Osteoblast (primary cell): Measurements from ENCODE around the gene ISCA1. TPM values are rescaled to one million over a fixed set of nuclear protein-coding genes. Genes with fewer than 3 reads are reported as not detected.

ENCODE experiments used
- DNase-seq: peaks from one replicate; pipeline ENCODE4 v3.0.0; 2011; ENCODE audit warnings: low spot score, mixed read lengths; ENCODE audit not compliant: insufficient read length; ENCODE audit errors: missing footprints
- H2AFZ ChIP-seq: 2 replicates; pipeline ENCODE4 v1.6.0; 2011; ENCODE audit warnings: mild to moderate bottlenecking, low read length
- H3K27ac ChIP-seq: 2 replicates; pipeline ENCODE4 v1.5.1; 2011; ENCODE audit warnings: mild to moderate bottlenecking, low read depth, low read length, moderate library complexity
- H3K27me3 ChIP-seq: 2 replicates; pipeline ENCODE4 v1.6.0; 2012; ENCODE audit warnings: mild to moderate bottlenecking, control low read depth, inconsistent platforms, low read length, moderate library complexity; ENCODE audit not compliant: insufficient read depth
- H3K36me3 ChIP-seq: 2 replicates; pipeline ENCODE4 v1.5.1; 2011; ENCODE audit warnings: mild to moderate bottlenecking, low read length, control low read depth, moderate library complexity; ENCODE audit not compliant: insufficient read depth
- H3K4me1 ChIP-seq: 2 replicates; pipeline ENCODE4 v1.5.1; 2011; ENCODE audit warnings: mild to moderate bottlenecking, low read length, control low read depth, moderate library complexity; ENCODE audit not compliant: insufficient read depth
- H3K4me2 ChIP-seq: 2 replicates; pipeline ENCODE4 v1.6.0; 2011; ENCODE audit warnings: mild to moderate bottlenecking, low read length; ENCODE audit not compliant: insufficient read depth
- H3K4me3 ChIP-seq: fragments of 200-600 bp; sonication (generic); 3 replicates; pipeline ENCODE4 v1.5.1; 2012; ENCODE audit warnings: mild to moderate bottlenecking, low read length, inconsistent platforms; ENCODE audit not compliant: insufficient read depth
- H3K79me2 ChIP-seq: 2 replicates; pipeline ENCODE4 v1.6.0; 2012; ENCODE audit warnings: mild to moderate bottlenecking, low read length, control low read depth, inconsistent platforms; ENCODE audit not compliant: insufficient read depth
- H3K9me3 ChIP-seq: 2 replicates; pipeline ENCODE4 v1.5.1; 2011; ENCODE audit warnings: low read depth, low read length, control low read depth
- H4K20me1 ChIP-seq: 2 replicates; pipeline ENCODE4 v1.6.0; 2012; ENCODE audit warnings: mild to moderate bottlenecking, low read length, control low read depth; ENCODE audit not compliant: insufficient read depth
- CTCF ChIP-seq: IDR thresholded peaks from 2 replicates; pipeline ENCODE4 v1.5.1; 2011; ENCODE audit warnings: mild to moderate bottlenecking, low read depth, low read length, moderate library complexity; ENCODE audit errors: extremely low read depth
- total RNA-seq: library from RNA; depleted of rRNA; stranded (reverse); fragments of >200 nt; gene quantifications from 2 replicates; pipeline ENCODE4 v1.2.3, GENCODE V29; 2012

Gene ISCA1
- total RNA-seq, 1 donor = 34.7 TPM

GRCh38 chr9:86326536-86326935, 44.2 kb upstream of the ISCA1 start:
- Histone ChIP-seq H3K27ac (no peak overlapping the region), H3K4me1 (peaks cover 32% of the 10 kb centered on the region), H3K4me2 (no peak overlapping the region), H3K36me3 (peaks cover 82% of the 10 kb centered on the region), H2AFZ (no peak overlapping the region), H3K79me2 (no peaks in the 10 kb centered on the region), H3K9me3 (no peaks in the 10 kb centered on the region), H3K27me3 (no peaks in the 10 kb centered on the region), H4K20me1 (no peaks in the 10 kb centered on the region), H3K4me3 (no peak overlapping the region)
- TF ChIP-seq CTCF = no peak
- no peak for DNase-seq

DNA sequence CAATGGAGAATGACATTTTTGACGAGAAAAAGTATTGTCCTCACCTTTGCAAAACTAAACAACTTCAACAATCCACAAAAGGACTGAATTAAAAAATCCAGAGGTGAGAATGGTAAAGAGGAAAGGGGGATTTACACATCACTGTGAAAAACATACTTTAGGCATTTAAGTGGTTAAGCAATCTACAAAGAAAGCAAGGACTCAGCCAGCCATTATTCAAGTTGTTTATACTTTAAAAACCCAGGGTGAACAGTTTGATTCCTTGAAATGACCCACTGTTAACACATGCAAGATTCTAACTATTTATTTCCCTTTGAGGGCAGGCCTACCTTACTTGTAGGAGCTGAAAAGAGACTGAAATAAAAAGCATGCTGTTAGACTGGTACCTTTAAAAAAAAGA, 42.6 kb upstream of the ISCA1 start:
- H3K27ac ChIP-seq = peak overlapping the region; percentile 35
- H3K36me3 ChIP-seq = peaks cover 79% of the 10 kb centered on the region
- no peak overlapping the region for H2AFZ ChIP-seq
- H3K27me3 ChIP-seq = no peaks in the 10 kb centered on the region
- H3K79me2 ChIP-seq = no peaks in the 10 kb centered on the region
- H3K4me1 ChIP-seq = peaks cover 40% of the 10 kb centered on the region
- DNase-seq = no peak
- H4K20me1 ChIP-seq = no peaks in the 10 kb centered on the region
- no peak overlapping the region for H3K4me2 ChIP-seq
- no peaks in the 10 kb centered on the region for H3K9me3 ChIP-seq
- no peak overlapping the region for H3K4me3 ChIP-seq
- TF ChIP-seq CTCF = no peak

- TF ChIP-seq CTCF = no peak
- no peak overlapping the region for H3K4me3 ChIP-seq
- H3K4me1 ChIP-seq = peaks cover 40% of the 10 kb centered on the region
- H3K27ac ChIP-seq = peak overlapping the region; percentile 35
- H3K79me2 ChIP-seq = no peaks in the 10 kb centered on the region
- peaks cover 79% of the 10 kb centered on the region for H3K36me3 ChIP-seq
- no peak for DNase-seq
- no peaks in the 10 kb centered on the region for H3K27me3 ChIP-seq
- no peaks in the 10 kb centered on the region for H3K9me3 ChIP-seq
- no peak overlapping the region for H2AFZ ChIP-seq
- no peak overlapping the region for H3K4me2 ChIP-seq
- no peaks in the 10 kb centered on the region for H4K20me1 ChIP-seq
These were observed 42.0 kb upstream of the ISCA1 start for GRCh38 chr9:86324308-86324707.

GRCh38 chr9:86322973-86323644, 40.8 kb upstream of the ISCA1 start:
- Histone ChIP-seq H3K36me3 (peaks cover 87% of the 10 kb centered on the region), H3K4me2 (no peak overlapping the region)
- DNase-seq = no peak

More at GRCh38 chr9:86322973-86323644, 40.8 kb upstream of the ISCA1 start:
- H3K27me3 ChIP-seq = no peaks in the 10 kb centered on the region
- H3K4me1 ChIP-seq = peaks cover 40% of the 10 kb centered on the region
- no peak overlapping the region for H2AFZ ChIP-seq
- H3K79me2 ChIP-seq = no peaks in the 10 kb centered on the region
- H3K4me3 ChIP-seq = no peak overlapping the region
- peak overlapping the region; percentile 35 for H3K27ac ChIP-seq
- H3K9me3 ChIP-seq = no peaks in the 10 kb centered on the region
- no peaks in the 10 kb centered on the region for H4K20me1 ChIP-seq
- no peak for TF ChIP-seq CTCF
